WTC11 (cell line): ENCODE results near the gene EHMT1. TPM values are rescaled to one million over a fixed set of nuclear protein-coding genes. Genes with fewer than 3 reads are reported as not detected.

Source experiments
- ATAC-seq: fragments of 200-7000 bp; cut with Tn5 transposase; 2 replicates; pipeline ENCODE4 v1.10.0; 2021; ENCODE audit warnings: mild to moderate bottlenecking, moderate library complexity
- CTCF ChIA-PET: fragments of 300-600 bp; sonication (Branson Sonifier 250); formaldehyde crosslinking; loops from one replicate; lab custom pipeline; 2021; ENCODE audit warnings: antibody characterized with exemption; lab: Charles Lee
- POLR2A ChIA-PET: fragments of 350-600 bp; sonication (Branson Sonifier 250); formaldehyde crosslinking; loops from one replicate; lab custom pipeline; 2021; ENCODE audit warnings: antibody characterized with exemption; lab: Charles Lee
- DNase-seq: peaks from one replicate; pipeline ENCODE4 v3.0.0; 2021; ENCODE audit warnings: low spot score
- H3K27ac Mint-ChIP-seq: 2 replicates; pipeline ENCODE4 v1.8.0; 2021; ENCODE audit warnings: mixed read lengths
- H3K27me3 Mint-ChIP-seq: 2 replicates; pipeline ENCODE4 v1.8.0; 2021; ENCODE audit warnings: low read depth, mild to moderate bottlenecking, moderate library complexity, mixed read lengths
- H3K36me3 Mint-ChIP-seq: 2 replicates; pipeline ENCODE4 v1.8.0; 2021; ENCODE audit warnings: mixed read lengths
- H3K4me1 Mint-ChIP-seq: 2 replicates; pipeline ENCODE4 v1.8.0; 2022; ENCODE audit warnings: mixed read lengths
- H3K4me3 Mint-ChIP-seq: 2 replicates; pipeline ENCODE4 v1.8.0; 2021; ENCODE audit warnings: mild to moderate bottlenecking, moderate library complexity, mixed read lengths
- H3K9me3 Mint-ChIP-seq: 2 replicates; pipeline ENCODE4 v1.8.0; 2021; ENCODE audit warnings: mixed read lengths
- AFF4 ChIP-seq: sonication (generic); formaldehyde crosslinking; IDR thresholded peaks from 2 replicates; pipeline ENCODE4 v1.8.1; 2023; ENCODE audit warnings: mild to moderate bottlenecking, missing genetic modification reagents, borderline replicate concordance
- ELF4 ChIP-seq: sonication (generic); formaldehyde crosslinking; IDR thresholded peaks from 2 replicates; pipeline ENCODE4 v1.8.1; 2022; ENCODE audit warnings: low read depth, mild to moderate bottlenecking, moderate library complexity, missing genetic modification reagents
- ESRRA ChIP-seq: sonication (generic); formaldehyde crosslinking; IDR thresholded peaks from 2 replicates; pipeline ENCODE4 v1.8.1; 2022; ENCODE audit warnings: mild to moderate bottlenecking, missing genetic modification reagents, borderline replicate concordance
- ETV6 ChIP-seq: sonication (generic); formaldehyde crosslinking; IDR thresholded peaks from 2 replicates; pipeline ENCODE4 v1.8.1; 2022; ENCODE audit warnings: mild to moderate bottlenecking, missing genetic modification reagents
- FOXP1 ChIP-seq: sonication (generic); formaldehyde crosslinking; IDR thresholded peaks from 2 replicates; pipeline ENCODE4 v1.8.0; 2022; ENCODE audit warnings: missing genetic modification reagents, mild to moderate bottlenecking, moderate library complexity, borderline replicate concordance
- HMGXB4 ChIP-seq: sonication (generic); formaldehyde crosslinking; IDR thresholded peaks from 2 replicates; pipeline ENCODE4 v1.8.1; 2023; ENCODE audit warnings: mild to moderate bottlenecking, moderate library complexity, missing genetic modification reagents
- IRF1 ChIP-seq: sonication (generic); formaldehyde crosslinking; IDR thresholded peaks from 2 replicates; pipeline ENCODE4 v1.8.0; 2023; ENCODE audit warnings: missing genetic modification reagents
- IRF2 ChIP-seq: sonication (generic); formaldehyde crosslinking; IDR thresholded peaks from 2 replicates; pipeline ENCODE4 v1.8.0; 2022; ENCODE audit warnings: low read depth, missing genetic modification reagents, borderline replicate concordance
- NR2C2 ChIP-seq: sonication (generic); formaldehyde crosslinking; IDR thresholded peaks from 2 replicates; pipeline ENCODE4 v1.8.0; 2022; ENCODE audit warnings: mild to moderate bottlenecking, missing genetic modification reagents
- RORB ChIP-seq: fragments of 250-450 bp; sonication (Bioruptor Pico); IDR thresholded peaks from 2 replicates; pipeline ENCODE4 v1.9.0; 2021; ENCODE audit warnings: mild to moderate bottlenecking
- SOX15 ChIP-seq: fragments of 250-450 bp; sonication (Bioruptor Pico); IDR thresholded peaks from 2 replicates; pipeline ENCODE4 v1.9.0; 2021; ENCODE audit warnings: mild to moderate bottlenecking
- SP1 ChIP-seq: sonication (generic); formaldehyde crosslinking; conservative IDR thresholded peaks from 2 replicates; pipeline ENCODE4 v1.8.1; 2022; ENCODE audit warnings: missing genetic modification reagents
- TCF7 ChIP-seq: sonication (generic); formaldehyde crosslinking; IDR thresholded peaks from 2 replicates; pipeline ENCODE4 v1.8.0; 2022; ENCODE audit warnings: mild to moderate bottlenecking, low read depth, missing genetic modification reagents, moderate library complexity
- TEAD1 ChIP-seq: sonication (generic); formaldehyde crosslinking; IDR thresholded peaks from 2 replicates; pipeline ENCODE4 v1.8.0; 2022; ENCODE audit warnings: mild to moderate bottlenecking, missing genetic modification reagents
- TEAD4 ChIP-seq: sonication (generic); formaldehyde crosslinking; IDR thresholded peaks from 2 replicates; pipeline ENCODE4 v1.8.0; 2022; ENCODE audit warnings: mild to moderate bottlenecking, missing genetic modification reagents
- USF1 ChIP-seq: sonication (generic); formaldehyde crosslinking; IDR thresholded peaks from 2 replicates; pipeline ENCODE4 v1.8.0; 2022; ENCODE audit warnings: mild to moderate bottlenecking, missing genetic modification reagents
- ZBTB43 ChIP-seq: sonication (generic); formaldehyde crosslinking; IDR thresholded peaks from 2 replicates; pipeline ENCODE4 v1.8.1; 2023; ENCODE audit warnings: mild to moderate bottlenecking, missing genetic modification reagents
- ZNF219 ChIP-seq: sonication (generic); formaldehyde crosslinking; IDR thresholded peaks from 2 replicates; pipeline ENCODE4 v1.8.0; 2023; ENCODE audit warnings: missing genetic modification reagents, mild to moderate bottlenecking, borderline replicate concordance
- ZNF232 ChIP-seq: sonication (generic); formaldehyde crosslinking; IDR thresholded peaks from 2 replicates; pipeline ENCODE4 v1.8.0; 2022; ENCODE audit warnings: mild to moderate bottlenecking, missing genetic modification reagents
- ZNF317 ChIP-seq: sonication (generic); formaldehyde crosslinking; IDR thresholded peaks from 2 replicates; pipeline ENCODE4 v1.8.1; 2023; ENCODE audit warnings: low read depth, mild to moderate bottlenecking, moderate library complexity, missing genetic modification reagents, borderline replicate concordance
- ZNF512 ChIP-seq: sonication (generic); formaldehyde crosslinking; IDR thresholded peaks from 2 replicates; pipeline ENCODE4 v1.8.1; 2022; ENCODE audit warnings: missing genetic modification reagents, borderline replicate concordance
- ZNF671 ChIP-seq: fragments of 250-450 bp; sonication (Bioruptor Pico); IDR thresholded peaks from 2 replicates; pipeline ENCODE4 v1.8.0; 2021; ENCODE audit warnings: mild to moderate bottlenecking
- total RNA-seq: library from RNA; stranded (reverse); gene quantifications from 3 replicates; pipeline ENCODE4 v1.2.3, GENCODE V29; 2021

Gene EHMT1
- total RNA-seq, 1 experiment from 2014 or later: 170 TPM

- TF ChIP-seq RORB (CRISPR knock-in tag): no peak
- no peak for TF ChIP-seq ELF4
- no peak for TF ChIP-seq AFF4 (CRISPR knock-in tag)
- no peak for TF ChIP-seq TEAD1
Observed at GRCh38 chr9:137671196-137671538, 52.4 kb downstream of the EHMT1 start (continued).

- peaks cover 86% of the 10 kb centered on the region for H3K4me1 Mint-ChIP-seq
- H3K9me3 Mint-ChIP-seq: 0 out of 2 replicates have a peak, but pooled peaks cover 3% of the 10 kb centered on the region
- peaks cover 18% of the 10 kb centered on the region for H3K36me3 Mint-ChIP-seq
- H3K27me3 Mint-ChIP-seq: no peaks in the 10 kb centered on the region
- ChIA-PET CTCF (interaction anchor here (1.1 to 2.9 kb wide), 9 partner anchors 10 to 118 kb away, joined by 3 to 17 read pairs (median 5); no protein-coding TSS in a partner anchor), POLR2A (interaction anchor here (1.7 kb wide), 1 partner anchor 23 kb away, joined by 3 read pairs; no protein-coding TSS in a partner anchor)
- TF ChIP-seq HMGXB4 (CRISPR knock-in tag) (no peak), IRF1 (CRISPR knock-in tag) (no peak), ZNF219 (CRISPR knock-in tag) (no peak), SP1 (CRISPR knock-in tag) (no peak), IRF2 (CRISPR knock-in tag) (no peak), ELF4 (no peak), AFF4 (CRISPR knock-in tag) (no peak), ZBTB43 (CRISPR knock-in tag) (no peak), USF1 (no peak), ETV6 (no peak), SOX15 (CRISPR knock-in tag) (no peak), ZNF671 (no peak), TEAD4 (CRISPR knock-in tag) (no peak), TCF7 (CRISPR knock-in tag) (no peak), ZNF317 (CRISPR knock-in tag) (no peak), NR2C2 (no peak), ZNF512 (CRISPR knock-in tag) (no peak), FOXP1 (CRISPR knock-in tag) (no peak), ESRRA (CRISPR knock-in tag) (no peak), ZNF232 (CRISPR knock-in tag) (no peak)
- DNase-seq (no peak), ATAC-seq (no peak)
- H3K27ac Mint-ChIP-seq: peak overlapping the region; percentile 97
- H3K4me3 Mint-ChIP-seq: no peak overlapping the region
Observed at GRCh38 chr9:137671721-137672120, 52.9 kb downstream of the EHMT1 start.
